ENCODE data around the gene JMJD4.

Gene JMJD4

DNA sequence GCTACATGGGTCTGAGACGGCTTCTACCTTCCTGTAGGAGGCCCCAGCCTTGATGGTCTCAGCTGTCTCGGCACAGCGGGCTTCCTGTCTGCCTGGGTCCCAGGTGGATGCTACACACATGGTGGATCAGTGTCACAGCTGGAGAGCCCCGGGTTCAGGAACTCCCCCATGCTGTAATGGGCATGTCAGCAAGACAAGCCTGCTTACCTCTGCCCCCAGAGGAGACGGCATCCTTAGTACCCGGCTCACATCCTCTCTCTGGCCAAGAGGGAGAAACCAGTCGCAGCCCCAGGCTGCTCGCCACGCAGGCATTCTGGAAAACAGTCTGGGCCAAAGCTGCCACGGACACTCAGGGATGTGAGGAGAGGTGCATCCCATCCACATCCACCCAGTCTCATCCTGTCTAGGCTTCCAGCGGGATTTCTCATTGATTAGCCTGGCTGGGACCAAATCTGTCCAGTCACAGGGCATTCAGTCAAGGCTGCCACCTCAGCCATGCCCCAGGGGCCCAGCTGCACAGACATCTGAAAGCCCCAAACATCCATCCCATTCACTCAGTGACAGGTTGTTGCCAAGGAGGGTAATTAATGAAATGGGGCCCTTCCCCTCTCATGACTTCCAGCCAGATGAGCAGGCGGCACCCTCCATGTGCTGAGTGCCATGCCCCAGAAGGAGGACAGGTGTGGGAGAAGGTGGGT lies 10.6 kb upstream of the JMJD4 start:
- Histone ChIP-seq H3K9ac (ENCODE audit: low read length) (no peak overlapping the region), H3K9me2 (replicated peaks; ENCODE audit: insufficient read depth, low read length) (no peaks in the 10 kb centered on the region), H3K79me2 (ENCODE audit: low read length) (peaks cover 69% of the 10 kb centered on the region), H2AFZ (ENCODE audit: low read length) (no peak overlapping the region), H3K4me1 (ENCODE audit: low read length) (no peaks in the 10 kb centered on the region), H3K4me3 (ENCODE audit: low read length) (no peak overlapping the region), H3K36me3 (replicated peaks; ENCODE audit: insufficient read depth, low read length) (no peaks in the 10 kb centered on the region), H3K9me3 (replicated peaks; ENCODE audit: insufficient read depth, low read length) (no peaks in the 10 kb centered on the region), H3K27me3 (replicated peaks; ENCODE audit: insufficient read depth, low read length) (no peaks in the 10 kb centered on the region), H3K4me2 (ENCODE audit: low read depth, low read length) (no peak overlapping the region), H3F3A (ENCODE audit: insufficient read depth, low read length) (no peaks in the 10 kb centered on the region), H3K27ac (ENCODE audit: low read length) (no peak overlapping the region), H4K20me1 (ENCODE audit: insufficient read depth, low read length) (no peaks in the 10 kb centered on the region)
- no peak for DNase-seq
- TF ChIP-seq, protein P1, sequence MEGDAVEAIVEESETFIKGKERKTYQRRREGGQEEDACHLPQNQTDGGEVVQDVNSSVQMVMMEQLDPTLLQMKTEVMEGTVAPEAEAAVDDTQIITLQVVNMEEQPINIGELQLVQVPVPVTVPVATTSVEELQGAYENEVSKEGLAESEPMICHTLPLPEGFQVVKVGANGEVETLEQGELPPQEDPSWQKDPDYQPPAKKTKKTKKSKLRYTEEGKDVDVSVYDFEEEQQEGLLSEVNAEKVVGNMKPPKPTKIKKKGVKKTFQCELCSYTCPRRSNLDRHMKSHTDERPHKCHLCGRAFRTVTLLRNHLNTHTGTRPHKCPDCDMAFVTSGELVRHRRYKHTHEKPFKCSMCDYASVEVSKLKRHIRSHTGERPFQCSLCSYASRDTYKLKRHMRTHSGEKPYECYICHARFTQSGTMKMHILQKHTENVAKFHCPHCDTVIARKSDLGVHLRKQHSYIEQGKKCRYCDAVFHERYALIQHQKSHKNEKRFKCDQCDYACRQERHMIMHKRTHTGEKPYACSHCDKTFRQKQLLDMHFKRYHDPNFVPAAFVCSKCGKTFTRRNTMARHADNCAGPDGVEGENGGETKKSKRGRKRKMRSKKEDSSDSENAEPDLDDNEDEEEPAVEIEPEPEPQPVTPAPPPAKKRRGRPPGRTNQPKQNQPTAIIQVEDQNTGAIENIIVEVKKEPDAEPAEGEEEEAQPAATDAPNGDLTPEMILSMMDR (IDR thresholded peaks at IDR 0.05; ENCODE audit: low read length) = no peak
- no peak for TF ChIP-seq EZH2phosphoT487 (IDR thresholded peaks at IDR 0.05; ENCODE audit: low read length)

DNA sequence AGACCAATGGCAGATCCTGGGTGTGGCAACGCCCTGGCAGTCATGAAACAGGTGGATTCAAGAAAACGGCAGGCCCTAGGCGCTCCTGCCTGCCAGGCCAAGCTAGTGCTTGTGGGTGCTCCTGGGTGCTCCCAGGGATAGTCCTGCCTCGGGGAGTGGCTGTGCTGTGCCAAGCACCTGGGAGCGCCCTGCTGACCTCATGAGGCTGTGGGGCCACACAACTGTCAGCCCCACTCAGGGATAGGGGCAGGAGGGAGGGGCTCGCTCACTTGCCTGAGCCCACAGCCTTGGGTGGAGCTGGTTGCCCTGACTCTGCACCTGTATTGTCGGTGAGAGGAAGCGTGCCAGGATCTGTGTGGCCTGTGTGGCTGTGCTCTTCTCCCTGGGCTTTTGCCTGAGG lies 9.6 kb upstream of the JMJD4 start:
- Histone ChIP-seq H3K79me2 (ENCODE audit: low read length) (peaks cover 71% of the 10 kb centered on the region), H3K9me2 (replicated peaks; ENCODE audit: insufficient read depth, low read length) (no peaks in the 10 kb centered on the region)

DNA sequence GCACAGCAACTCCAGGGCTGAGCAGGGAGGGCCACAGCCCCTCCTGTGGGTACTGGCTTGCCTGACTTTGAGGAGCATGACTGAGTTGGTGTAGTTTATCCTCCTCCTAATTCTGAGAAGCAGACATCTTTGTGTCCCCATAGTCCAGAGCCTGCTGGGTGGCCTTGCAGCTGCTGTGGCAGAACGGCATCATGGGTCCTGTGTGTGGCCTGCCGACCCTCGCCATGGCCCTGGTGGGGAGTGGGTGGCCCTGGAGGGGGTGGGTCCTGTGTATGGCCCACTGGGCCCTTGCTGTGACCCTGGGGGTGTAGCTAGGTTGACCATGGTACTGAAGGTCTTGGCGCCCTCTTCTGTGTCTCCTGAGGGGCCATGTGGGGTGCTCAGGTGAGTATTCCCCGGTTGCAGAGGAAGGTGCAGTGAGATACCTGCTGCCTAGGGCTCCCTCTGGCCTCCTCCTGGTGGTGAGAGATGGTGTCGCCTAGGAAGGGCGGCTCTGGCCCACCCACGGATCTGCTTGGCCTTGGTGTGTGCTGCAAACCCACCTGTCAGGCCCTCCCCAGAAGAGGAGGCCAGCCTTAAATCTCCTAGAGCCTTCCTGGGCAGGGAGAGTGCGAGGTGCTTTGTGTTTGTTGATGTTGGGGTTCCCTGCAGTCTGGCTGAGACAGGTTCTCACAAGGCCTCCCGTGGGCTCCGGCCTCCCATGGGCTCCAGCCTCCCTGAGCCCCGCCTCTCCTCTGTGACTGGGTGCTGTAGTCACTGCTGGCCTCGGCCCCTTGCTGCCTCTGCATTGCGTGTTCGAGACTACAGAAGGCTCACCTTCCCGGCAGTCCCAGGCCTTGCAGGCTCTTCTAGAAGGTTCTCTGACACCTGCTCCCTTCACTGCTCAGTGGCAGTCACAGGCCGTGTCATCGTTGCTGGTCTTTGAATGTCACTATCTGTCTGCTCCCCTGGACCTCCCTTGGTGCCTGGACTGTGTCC lies 7.9 kb upstream of the JMJD4 start:
- Histone ChIP-seq H3K9me2 (replicated peaks; ENCODE audit: insufficient read depth, low read length) (no peaks in the 10 kb centered on the region), H3K4me3 (ENCODE audit: low read length) (no peak overlapping the region), H3K4me1 (ENCODE audit: low read length) (no peaks in the 10 kb centered on the region), H3K9ac (ENCODE audit: low read length) (no peak overlapping the region), H2AFZ (ENCODE audit: low read length) (no peak overlapping the region), H3K27me3 (replicated peaks; ENCODE audit: insufficient read depth, low read length) (no peaks in the 10 kb centered on the region), H3K27ac (ENCODE audit: low read length) (no peak overlapping the region), H3F3A (ENCODE audit: insufficient read depth, low read length) (no peaks in the 10 kb centered on the region), H3K9me3 (replicated peaks; ENCODE audit: insufficient read depth, low read length) (no peaks in the 10 kb centered on the region), H4K20me1 (ENCODE audit: insufficient read depth, low read length) (no peaks in the 10 kb centered on the region), H3K79me2 (ENCODE audit: low read length) (peaks cover 79% of the 10 kb centered on the region), H3K4me2 (ENCODE audit: low read depth, low read length) (no peak overlapping the region), H3K36me3 (replicated peaks; ENCODE audit: insufficient read depth, low read length) (no peaks in the 10 kb centered on the region)
- DNase-seq = no peak
- TF ChIP-seq EZH2phosphoT487 (IDR thresholded peaks at IDR 0.05; ENCODE audit: low read length) (no peak), EZH2 (optimal IDR thresholded peaks at IDR 0.05; ENCODE audit: low read depth, low read length) (no peak)
- TF ChIP-seq, protein P1 (IDR thresholded peaks at IDR 0.05; ENCODE audit: low read length) = no peak

More for the DNA sequence above, 9.6 kb upstream of the JMJD4 start:
- Histone ChIP-seq H3K4me1 (ENCODE audit: low read length) (no peaks in the 10 kb centered on the region), H3K9ac (ENCODE audit: low read length) (no peak overlapping the region), H3K27me3 (replicated peaks; ENCODE audit: insufficient read depth, low read length) (no peaks in the 10 kb centered on the region), H3K4me3 (ENCODE audit: low read length) (no peak overlapping the region), H3F3A (ENCODE audit: insufficient read depth, low read length) (no peaks in the 10 kb centered on the region), H3K36me3 (replicated peaks; ENCODE audit: insufficient read depth, low read length) (no peaks in the 10 kb centered on the region), H2AFZ (ENCODE audit: low read length) (no peak overlapping the region), H4K20me1 (ENCODE audit: insufficient read depth, low read length) (no peaks in the 10 kb centered on the region), H3K4me2 (ENCODE audit: low read depth, low read length) (no peak overlapping the region), H3K9me3 (replicated peaks; ENCODE audit: insufficient read depth, low read length) (no peaks in the 10 kb centered on the region), H3K27ac (ENCODE audit: low read length) (no peak overlapping the region)
- TF ChIP-seq EZH2phosphoT487 (IDR thresholded peaks at IDR 0.05; ENCODE audit: low read length) (no peak), EZH2 (optimal IDR thresholded peaks at IDR 0.05; ENCODE audit: low read depth, low read length) (no peak)
- TF ChIP-seq, protein P1 (IDR thresholded peaks at IDR 0.05; ENCODE audit: low read length) = no peak
- DNase-seq = no peak

All from MM.1S (cell line).